HG03025 (cell line): ENCODE results near the gene TNXB.
A peak's percentile ranks its signal among the peaks of the same experiment; 100 is the strongest.

Source experiments
- ATAC-seq: cut with Tn5 transposase; IDR thresholded peaks from one replicate; pipeline ENCODE4 v1.9.1; 2021; ENCODE audit warnings: mild to moderate bottlenecking, moderate library complexity; ENCODE audit not compliant: unreplicated experiment, low FRiP score

TNXB gene

DNA sequence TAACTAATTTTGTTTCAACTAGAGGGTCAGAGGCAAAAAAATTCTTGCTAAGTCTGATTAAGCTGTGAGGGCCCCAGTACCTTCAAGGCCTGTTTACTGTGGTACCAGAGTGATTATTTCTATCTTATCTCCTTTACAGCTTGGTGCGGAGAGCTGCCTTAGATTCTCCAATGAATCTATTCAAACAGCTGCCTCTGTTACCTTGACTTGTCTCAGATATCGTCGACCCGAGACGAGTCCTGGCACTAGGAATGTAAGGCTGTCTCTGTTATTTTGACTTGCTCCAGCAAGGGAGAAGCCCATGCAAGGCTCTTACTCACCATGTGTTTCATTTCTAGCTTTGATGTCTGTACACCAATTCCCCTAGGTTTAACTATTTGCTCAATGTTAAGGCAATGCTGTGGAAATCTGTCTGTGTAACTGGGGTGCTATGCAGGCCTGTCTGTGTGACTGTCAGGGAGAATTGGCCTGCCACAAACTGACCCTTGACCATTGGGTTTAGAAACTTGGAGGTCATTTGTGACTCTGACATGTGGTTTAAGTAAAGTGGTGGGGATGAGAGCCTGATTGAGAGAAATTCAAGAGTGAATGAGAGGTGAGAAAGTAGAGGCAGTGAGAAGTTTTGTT is 31.4 kb upstream of the TNXB start:
- no peak for ATAC-seq

DNA sequence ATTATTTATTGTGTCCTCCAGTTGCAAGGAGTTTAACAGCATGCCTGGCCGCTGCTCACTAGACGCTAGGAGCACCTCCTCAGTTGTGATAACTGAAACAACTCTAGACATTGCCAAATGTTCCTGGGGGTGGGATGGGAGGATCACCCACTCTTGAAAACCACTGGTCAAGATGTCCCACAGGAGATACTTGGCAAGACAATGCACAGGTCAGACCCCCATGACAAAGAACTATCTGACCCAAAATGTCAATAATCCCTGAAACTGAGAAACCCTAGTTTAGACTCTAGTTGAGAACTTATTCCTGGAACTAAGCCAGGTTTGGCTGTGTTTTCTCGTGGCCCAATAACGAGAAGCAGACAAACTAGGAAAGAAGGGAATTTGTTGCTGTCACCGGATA is 30.5 kb upstream of the TNXB start:
- ATAC-seq = no peak

DNA sequence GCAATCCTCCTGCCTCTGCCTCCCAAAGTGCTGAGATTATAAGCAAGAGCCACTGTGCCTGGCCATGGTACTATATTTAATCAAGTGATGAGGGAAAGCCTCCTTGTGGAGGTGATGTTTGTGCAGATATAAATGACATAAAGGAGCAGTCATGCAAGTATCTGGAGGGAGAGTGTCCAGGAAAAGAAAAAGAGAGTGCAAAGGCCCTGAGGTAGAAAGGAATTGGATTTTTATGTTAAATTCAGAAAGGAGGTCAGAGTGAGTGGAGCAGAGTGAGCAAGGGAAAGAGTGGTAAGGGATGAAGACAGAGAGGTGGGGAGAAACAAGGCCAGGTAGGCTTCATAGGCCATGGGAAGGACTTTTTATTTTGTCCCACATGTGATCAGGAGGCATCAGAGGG is 28.3 kb upstream of the TNXB start:
- ATAC-seq = no peak

DNA sequence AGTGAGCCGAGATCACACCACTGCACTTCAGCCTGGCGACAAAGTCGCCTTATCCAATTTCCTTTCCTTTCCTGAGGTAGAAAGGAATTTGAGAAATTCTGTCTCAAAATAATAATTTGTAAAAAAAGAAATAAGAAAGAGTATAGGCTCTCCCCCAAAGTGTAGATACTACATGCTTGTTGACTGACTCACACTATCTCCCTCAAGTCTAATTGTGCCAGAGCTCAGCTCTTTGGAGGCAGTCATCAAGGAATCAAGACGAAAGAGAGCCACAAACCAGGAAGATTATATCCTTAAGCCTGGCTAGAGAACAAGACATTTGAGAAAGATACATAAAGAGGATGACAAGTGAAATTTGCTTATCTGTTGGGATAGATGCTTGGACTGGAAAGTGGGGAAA is 24.6 kb upstream of the TNXB start:
- ATAC-seq = no peak

DNA sequence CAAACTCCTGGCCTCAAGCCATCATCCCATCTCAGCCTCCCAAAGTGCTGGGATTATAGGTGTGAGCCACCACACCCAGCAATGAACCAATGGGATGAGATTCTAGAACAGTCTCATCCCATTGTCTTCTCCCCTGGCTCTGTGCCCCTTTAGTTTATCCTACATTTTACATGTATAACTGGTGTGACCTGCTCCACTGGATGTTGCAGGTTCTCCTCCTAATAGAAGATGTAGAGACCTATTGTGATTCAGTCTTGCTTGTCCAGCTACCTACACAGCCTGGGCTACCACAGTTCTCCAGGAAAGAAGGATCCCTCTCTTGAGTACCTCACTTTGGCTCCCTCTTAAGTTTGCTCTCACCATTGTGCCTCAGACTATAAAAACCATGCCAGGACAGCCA is 23.0 kb upstream of the TNXB start:
- no peak for ATAC-seq

DNA sequence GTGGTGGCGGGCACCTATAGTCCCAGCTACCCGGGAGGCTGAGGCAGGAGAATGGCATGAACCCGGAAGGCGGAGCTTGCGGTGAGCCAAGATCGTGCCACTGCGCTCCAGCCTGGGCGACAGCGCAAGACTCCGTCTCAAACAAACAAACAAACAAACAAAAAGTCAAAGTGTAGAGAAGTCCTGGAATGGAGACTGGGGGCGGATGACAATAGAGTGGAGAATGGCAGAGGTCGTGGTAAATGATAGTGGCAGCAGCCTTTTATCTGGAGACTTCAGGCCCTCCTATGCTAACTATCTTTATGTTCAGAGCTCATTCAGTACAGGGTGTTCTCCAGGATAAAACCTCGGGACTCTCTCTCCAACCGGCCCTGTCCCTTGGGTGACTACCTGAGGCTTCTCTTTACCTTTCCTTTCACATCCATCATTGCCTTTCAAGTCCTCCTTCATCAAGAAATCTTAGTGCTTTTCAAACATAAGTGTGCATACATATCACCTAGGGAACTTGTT is 22.4 kb upstream of the TNXB start:
- ATAC-seq = no peak

DNA sequence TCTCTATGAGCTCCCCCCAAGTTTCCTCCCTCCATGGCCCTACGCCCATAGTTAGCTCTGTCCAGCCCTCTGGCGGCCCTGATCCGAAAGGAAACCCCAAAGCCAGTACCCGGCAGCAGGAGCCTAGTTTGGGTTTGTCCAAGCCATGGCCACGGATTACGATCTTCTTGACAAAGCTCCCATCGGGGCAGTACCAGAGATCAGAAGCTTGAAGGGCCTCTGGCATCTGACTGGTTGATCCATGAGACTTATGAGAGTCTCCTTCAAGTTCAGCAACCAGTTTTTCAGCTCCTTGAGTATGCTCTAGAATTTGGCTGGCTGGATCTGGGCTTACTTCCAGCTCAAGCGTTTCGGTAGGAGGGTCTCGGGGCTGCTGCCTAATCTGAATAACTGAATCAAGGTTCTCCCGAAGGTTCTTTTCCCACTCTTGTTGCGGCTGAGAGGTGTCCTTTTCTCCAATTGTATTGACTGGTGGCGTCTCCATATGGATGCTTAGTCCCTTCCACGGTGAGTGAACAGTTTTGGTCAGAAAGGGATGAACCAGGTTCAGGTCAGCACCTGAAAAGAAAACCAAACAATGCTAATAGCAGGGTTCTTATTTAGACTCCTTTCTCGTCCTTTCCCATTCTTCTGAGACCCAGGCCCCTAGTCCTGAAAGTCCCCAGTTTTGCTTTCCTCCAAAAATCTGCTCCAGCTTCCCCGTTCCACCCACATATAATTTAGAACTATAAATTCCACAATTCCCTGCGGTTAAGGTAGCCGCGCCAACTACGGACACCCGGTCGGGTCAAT is 20.4 kb upstream of the TNXB start:
- ATAC-seq = peak; percentile 7

DNA sequence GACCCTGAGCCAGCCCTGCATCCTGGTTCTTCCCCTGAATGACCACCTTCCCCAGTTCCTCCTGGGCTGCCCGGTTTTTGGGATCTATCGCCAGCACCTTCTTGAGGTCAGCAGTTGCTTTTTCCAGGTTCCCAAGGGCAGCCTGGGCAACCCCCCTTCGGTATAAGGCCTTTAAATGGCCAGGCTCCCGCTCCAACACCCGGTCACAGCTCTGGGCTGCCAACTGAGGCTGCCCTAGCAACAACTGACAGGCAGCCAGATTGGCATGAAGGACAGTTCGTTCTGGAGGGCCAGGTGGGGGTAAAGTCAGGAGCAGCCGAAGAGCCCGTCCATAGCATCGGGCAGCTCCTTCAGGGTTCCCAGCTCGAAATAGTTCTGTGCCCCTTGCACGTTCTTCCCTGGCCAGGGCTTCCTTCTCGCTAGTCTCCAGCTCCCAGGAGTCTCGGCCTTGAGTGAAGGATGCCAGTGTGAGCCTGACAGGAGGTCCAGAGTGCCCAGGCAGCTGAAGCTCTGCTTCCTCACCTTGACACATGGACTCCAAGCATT is 19.7 kb upstream of the TNXB start:
- ATAC-seq = no peak

DNA sequence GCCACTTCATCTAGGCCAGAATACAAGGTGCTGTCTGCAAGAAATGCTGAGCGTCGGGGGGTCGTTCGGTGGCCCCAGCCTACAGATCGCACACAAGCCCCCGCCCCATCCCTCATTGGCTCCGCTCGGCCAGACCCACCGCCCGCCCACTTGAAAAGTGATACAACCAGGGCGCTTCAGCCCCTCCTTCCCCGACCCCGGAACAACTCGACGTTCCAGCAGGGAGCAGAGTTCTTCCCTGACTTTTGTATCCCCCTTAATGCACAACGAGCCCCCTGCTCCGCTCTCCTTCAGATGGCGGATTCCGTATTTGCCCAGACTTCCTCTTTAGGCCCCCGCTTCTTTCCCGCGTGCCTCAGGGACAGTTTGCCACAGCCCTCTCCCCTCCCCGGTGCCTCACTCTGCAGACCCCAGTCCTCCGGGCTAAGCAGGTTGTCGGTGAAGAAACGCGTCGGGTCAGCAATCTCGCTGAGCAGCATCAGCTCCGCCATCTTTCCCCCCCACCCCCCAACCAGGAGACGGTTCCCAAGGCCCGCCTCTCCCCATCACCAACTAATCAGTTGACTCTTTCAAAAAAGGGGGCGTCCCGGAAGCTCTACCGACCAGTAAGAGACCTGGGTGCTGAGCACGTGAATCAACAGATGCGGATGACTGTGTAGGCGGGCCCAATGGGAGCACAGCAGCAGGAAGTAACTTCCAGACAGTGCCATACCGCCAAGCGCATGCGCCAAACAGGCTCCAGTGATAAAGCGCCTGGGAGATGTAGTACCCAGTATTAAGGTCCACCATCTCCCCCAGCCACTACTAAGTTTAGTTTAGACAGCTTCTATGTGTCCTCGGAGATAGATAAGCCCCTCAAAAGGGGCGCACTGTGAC is 18.8 kb upstream of the TNXB start, which contains the start of gene ATF6B:
Gene ATF6B, minus strand, starts transcription at position 530 of the 876 bp plus-strand sequence. Its CDS starts 39 bp downstream, at position 491.
- ATAC-seq = peak; percentile 70

DNA sequence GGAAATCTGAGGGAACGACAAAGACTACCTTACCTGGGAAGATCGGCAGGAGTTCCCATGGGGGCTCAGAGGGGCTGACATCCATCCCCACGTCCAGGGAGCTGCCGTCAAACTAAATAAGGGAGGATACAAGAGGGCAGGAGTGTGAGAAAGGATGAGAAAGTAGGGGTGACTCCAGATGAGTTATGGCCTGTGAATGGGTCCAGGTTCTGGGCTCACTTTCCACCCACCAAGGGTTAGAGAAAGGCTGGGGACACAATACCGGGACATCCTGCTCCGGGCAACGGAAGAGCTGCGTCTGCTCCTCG is 18.2 kb upstream of the TNXB start:
- ATAC-seq = no peak

DNA sequence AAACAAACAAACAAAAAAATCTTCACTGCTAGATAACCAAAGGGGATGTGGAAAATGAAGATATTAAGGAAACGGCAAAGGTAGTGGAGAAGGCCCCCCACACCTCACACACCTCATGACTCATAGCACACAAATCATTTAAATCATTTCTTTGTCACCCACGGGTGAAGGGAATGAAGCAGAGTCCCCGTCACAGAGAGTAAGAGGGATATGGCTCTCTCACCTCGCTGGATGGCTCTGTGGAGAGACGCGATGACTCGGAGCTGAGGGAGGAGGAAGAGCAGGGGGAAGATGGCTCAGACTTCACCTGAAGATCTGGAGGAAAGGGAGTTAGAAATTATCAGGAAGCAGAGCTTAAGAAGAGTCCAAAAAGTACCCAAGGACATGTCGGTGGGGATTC is 17.7 kb upstream of the TNXB start:
- ATAC-seq = no peak

DNA sequence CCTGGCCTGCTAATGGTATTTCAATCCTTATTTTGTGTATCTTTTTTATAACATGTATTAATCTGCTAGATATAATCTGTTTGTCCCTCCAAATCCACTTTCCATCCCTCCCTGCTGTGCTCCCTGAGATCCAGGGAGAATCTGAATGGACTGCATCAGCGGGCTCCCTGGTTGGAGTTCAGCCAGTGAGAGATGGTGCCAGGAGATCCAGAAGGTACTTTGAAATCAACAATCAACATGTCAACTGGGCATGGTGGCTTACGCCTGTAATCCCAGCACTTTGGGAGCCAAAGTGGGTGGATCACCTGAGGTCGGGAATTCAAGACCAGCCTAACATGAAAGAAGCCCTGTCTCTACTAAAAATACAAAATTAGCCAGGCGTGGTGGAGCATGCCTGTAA is 14.5 kb upstream of the TNXB start:
- no peak for ATAC-seq

DNA sequence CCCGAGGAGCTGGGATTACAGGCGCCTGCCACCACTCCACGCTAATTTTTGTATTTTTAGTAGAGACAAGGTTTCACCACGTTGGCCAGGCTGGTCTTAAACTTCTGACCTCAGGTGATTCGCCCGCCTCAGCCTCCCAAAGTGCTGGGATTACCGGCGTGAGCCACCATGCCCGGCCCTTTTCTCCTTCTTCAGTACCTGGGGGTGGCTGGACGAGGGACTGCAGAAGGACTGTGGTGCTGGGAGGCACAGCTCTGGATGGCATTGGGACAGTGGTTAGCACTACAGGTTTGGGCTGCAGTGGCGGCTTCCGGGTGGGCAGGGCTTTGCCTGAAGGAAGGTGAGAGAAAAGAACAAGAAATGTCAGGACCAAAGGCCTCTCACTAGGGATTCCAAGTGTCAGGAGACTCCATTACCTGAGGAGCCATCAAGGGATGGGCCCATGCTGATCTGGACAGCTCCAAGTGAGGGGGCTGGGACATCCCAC is 11.5 kb upstream of the TNXB start:
- no peak for ATAC-seq

DNA sequence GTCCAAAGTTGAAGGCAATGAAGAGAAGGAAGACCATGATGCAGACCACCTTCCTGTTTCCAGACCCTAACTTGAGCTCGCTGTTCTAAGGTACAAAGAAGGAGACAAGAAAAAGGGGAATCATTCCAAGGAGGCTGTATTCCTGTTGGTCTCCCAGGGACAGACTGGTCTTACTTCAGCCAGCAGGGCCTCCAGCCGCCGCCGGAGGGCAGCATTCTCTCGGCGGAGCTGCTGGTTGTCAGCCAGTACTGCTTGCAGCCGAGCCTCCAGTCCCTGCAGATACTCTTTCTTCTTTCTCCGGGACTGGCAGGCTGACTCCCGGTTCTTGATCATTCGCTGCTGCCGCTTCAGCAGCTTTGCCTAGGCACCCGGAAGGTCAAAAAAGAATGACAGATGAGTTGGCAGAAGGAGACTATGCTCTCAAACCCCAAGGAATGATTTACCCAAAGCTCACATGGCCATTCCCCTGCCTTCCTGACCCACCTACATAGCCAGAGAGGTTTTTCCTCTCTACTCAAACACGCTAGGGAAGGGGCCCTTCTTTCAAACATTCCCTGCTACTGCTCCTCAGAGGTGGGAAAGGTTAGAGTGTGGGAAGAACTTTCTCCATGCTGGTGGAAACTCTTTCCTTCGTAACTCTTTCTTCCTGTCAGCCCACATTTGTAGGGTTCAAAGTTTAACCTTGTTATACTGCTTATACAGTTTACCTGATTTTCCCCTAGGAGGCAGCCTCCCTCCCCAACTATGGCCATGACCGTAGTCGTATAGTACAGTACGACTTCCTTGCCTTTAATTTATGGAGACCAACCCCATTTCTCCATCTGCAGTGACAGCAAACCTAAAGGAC is 9.9 kb upstream of the TNXB start:
- no peak for ATAC-seq

DNA sequence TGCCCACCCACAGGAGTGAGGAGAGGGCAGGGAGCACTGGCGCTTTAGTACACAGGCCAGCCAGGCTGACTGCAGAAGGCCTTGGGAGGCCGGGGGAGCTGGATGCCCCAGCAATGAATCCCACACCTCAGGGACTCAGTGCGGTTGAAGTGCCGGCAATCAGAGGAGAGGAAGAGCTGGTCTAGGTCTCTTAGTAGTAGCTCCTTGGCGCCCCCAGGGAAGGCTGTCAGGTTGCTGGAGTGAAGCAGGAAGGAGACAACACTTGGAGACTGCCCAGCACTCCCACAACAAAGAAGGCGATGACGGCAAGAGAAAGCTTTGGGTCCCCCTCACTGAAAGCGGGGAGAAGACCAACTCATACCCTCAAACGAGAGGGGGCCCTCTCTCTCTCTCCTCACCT is 8.3 kb upstream of the TNXB start:
- ATAC-seq = no peak

DNA sequence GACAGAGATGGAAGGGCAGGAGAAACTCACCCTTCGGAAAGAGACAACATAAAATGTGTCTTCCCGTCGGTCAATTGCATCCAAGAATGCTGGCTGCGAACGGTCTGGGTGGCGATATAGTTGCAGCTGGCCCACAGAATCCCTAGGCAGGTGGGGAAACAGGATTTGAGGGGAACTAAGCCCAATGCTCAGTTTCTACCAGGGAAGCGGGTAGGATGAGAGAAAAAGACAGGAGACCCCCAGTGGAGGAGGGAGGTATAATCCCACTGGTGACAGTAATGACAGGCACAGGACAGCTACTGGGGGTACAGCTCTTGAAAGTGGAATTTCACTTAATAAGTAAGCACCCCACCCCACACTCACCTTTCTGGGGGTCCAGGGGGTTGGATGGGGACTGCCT is 7.5 kb upstream of the TNXB start:
- no peak for ATAC-seq

DNA sequence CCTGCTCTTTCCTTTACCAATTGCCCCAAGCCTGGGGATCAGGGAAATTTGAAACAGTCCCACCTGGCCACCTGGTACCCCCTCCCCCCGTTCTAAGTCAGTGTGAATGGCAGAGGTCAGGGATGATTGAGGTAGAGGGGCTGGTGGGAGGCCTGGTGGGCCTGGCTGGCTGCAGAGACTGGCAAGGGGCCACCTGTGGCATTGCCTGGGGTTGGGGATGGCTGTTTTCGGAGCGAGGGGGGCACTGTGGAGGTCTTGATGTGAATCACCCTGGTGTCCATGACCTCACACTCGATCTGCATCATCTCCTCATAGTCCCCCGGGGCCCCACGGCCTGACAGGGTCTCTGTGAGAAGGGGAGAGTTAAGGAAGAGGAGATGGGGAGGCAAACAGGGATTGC is 6.5 kb upstream of the TNXB start:
- no peak for ATAC-seq

DNA sequence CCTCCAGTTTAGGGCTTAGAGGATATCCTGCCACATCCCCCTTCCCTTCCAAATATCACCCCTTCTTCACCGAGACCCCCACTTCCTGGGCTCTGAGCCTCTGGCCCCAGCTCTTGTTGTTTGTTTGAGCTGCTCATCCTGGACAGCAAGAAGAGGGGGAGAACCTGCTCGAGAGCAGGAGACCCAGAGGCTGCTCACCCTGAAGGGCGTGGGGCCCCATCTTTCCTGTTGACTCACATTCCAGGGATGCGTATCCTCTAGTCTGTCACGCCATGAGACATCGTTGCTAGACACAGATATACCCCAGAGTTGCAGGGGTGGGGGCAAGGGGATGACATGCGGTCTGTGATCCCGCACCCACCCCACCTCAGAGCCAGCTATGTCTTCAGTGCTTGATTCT is 5.7 kb upstream of the TNXB start:
- ATAC-seq = no peak

DNA sequence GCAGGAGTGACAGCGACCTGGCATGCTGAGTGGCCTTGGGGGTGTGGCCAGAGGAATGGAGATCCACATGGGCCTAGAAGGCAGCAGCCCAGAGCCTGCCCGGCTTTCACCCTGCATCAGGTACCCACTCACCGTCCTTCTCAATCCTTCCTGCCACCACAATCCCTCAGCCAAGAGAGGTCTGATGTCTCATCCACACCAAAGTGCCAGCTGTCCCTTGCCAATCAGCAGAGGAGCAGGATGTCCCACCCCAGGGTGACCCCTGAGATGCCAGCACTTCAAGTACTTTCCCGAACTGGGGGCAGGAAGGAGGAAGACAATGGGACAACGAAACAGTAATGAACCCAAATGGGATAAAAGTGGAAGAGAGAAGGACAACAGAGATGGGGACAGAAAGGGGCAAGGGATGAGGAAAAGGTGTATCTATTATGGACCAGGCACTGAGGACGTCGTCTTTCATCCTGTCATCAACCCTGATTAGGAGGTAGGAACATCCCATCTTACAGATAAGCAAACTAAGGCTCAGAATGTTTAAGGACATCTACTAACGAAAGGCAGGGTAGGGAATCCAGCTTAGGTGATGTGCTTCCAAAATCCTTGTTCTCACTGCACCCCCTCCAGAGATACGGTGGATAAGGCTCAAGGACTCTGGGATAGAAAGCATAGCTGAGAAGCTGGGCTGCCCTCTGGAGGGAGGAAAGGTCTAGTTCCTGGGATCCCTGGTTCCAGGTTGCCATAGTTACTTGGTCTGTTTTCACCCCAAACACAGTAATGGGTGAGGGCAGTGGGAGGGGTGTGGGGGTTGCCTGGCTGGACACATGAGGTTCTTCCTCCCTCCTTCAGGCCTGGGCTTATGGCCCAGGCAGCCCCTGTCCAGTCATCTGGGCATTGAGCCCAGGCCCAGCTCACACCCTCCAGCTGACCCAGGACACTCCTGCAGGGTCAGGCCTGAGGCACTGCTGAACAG is 4.5 kb upstream of the TNXB start:
- no peak for ATAC-seq
